SK-N-MC (cell line): ENCODE results near the gene TLK2.

Experiments used
- DNase-seq: peaks from one replicate; pipeline ENCODE4 v3.0.0-alpha.2; 2011; ENCODE audit warnings: low read depth, low spot score
- H3K27ac ChIP-seq: fragments of 200-600 bp; sonication (generic); 2 replicates; pipeline ENCODE4 v1.5.1; 2016; ENCODE audit warnings: mixed run types
- H3K36me3 ChIP-seq: fragments of 200-600 bp; sonication (generic); 2 replicates; pipeline ENCODE4 v1.6.1; 2017; ENCODE audit warnings: antibody characterized with exemption, low read length, mixed read lengths; ENCODE audit not compliant: insufficient read depth
- H3K4me3 ChIP-seq: fragments of 200-600 bp; sonication (generic); 2 replicates; pipeline ENCODE4 v1.5.1; 2016
- H3K9ac ChIP-seq: fragments of 200-600 bp; sonication (generic); 2 replicates; pipeline ENCODE4 v1.8.0; 2017; ENCODE audit warnings: mixed run types, mixed read lengths; ENCODE audit not compliant: insufficient read length
- H3K9me3 ChIP-seq: fragments of 200-600 bp; sonication (generic); 2 replicates; pipeline ENCODE4 v1.6.1; 2017; ENCODE audit warnings: low read depth, mild to moderate bottlenecking, antibody characterized with exemption, low read length, moderate library complexity, mixed read lengths
- EZH2 ChIP-seq: fragments of 200-600 bp; sonication (generic); IDR thresholded peaks from one replicate; pipeline ENCODE4 v1.6.1; 2017; ENCODE audit warnings: antibody characterized with exemption
- FOXP2 ChIP-seq: optimal IDR thresholded peaks from 2 replicates; pipeline ENCODE3; 2011; ENCODE audit warnings: mild to moderate bottlenecking, moderate library complexity; ENCODE audit not compliant: insufficient read depth; ENCODE audit errors: extremely low read length, control extremely low read depth
- POLR2AphosphoS5 ChIP-seq: IDR thresholded peaks from 2 replicates; pipeline ENCODE4 v1.6.1; 2012; ENCODE audit warnings: mild to moderate bottlenecking, low read depth, low read length, borderline replicate concordance

Gene TLK2

DNA sequence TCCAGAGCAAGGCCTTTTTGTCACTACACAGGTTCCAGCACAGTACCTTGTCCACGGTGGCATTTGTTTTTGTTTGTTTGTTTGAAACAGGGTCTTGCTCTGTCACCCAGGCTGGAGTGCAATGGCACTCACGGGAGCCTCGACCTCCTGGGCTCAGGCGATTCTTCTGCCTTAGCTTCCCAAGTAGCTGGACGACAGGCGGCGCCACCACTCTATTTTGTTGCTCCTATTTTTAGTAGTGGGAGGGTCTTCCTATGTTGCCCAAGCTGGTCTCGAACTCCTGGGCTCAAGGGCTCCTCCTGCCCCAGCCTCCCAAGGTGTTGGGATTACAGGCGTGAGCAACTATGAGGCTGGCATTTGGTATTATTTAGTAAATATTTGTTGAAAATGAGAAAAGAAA lies 159.2 kb downstream of the TLK2 start:
- Histone ChIP-seq H3K36me3 (peaks cover 7% of the 10 kb centered on the region; the same call in 1 of the 2 replicates), H3K27ac (no peak overlapping the region)
- TF ChIP-seq POLR2AphosphoS5 (no peak), EZH2 (no peak), FOXP2 (no peak)

DNA sequence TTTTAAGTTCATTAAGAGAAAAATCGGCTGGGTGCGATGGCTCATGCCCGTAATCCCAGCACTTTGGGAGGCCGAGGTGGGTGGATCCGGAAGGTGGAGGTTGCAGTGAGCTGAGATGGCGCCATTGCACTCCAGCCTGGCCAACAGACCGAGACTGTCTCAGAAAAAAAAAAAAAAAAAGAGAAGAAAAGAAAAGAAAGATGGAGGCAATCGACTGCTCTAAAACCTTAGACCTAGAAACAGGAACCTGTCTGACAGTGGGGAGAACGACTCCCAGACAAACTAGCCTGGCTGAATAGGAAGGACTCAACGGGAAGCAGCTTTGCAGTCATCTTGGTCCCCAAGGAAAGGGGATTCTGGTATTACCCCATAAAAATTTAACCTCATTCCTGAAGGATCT lies 162.5 kb downstream of the TLK2 start:
- Histone ChIP-seq H3K9ac (no peak overlapping the region), H3K27ac (no peak overlapping the region), H3K9me3 (no peaks in the 10 kb centered on the region), H3K4me3 (no peak overlapping the region), H3K36me3 (0 out of 2 replicates have a peak, but pooled peaks cover 2% of the 10 kb centered on the region)
- TF ChIP-seq EZH2 = no peak
- TF ChIP-seq FOXP2 = no peak
- TF ChIP-seq POLR2AphosphoS5 = no peak
- no peak for DNase-seq

More for the DNA sequence above, 159.2 kb downstream of the TLK2 start:
- H3K9me3 ChIP-seq = no peaks in the 10 kb centered on the region
- no peak for DNase-seq
- H3K4me3 ChIP-seq = no peak overlapping the region
- no peak overlapping the region for H3K9ac ChIP-seq

- no peaks in the 10 kb centered on the region for H3K9me3 ChIP-seq
- DNase-seq = no peak
- no peak overlapping the region for H3K27ac ChIP-seq
- TF ChIP-seq EZH2 = no peak
- no peak for TF ChIP-seq FOXP2
- no peak for TF ChIP-seq POLR2AphosphoS5
- H3K9ac ChIP-seq = no peak overlapping the region
- 0 out of 2 replicates have a peak, but pooled peaks cover 2% of the 10 kb centered on the region for H3K36me3 ChIP-seq
- H3K4me3 ChIP-seq = no peak overlapping the region
Measured at GRCh38 chr17:62641951-62642350, 163.3 kb downstream of the TLK2 start.

DNA sequence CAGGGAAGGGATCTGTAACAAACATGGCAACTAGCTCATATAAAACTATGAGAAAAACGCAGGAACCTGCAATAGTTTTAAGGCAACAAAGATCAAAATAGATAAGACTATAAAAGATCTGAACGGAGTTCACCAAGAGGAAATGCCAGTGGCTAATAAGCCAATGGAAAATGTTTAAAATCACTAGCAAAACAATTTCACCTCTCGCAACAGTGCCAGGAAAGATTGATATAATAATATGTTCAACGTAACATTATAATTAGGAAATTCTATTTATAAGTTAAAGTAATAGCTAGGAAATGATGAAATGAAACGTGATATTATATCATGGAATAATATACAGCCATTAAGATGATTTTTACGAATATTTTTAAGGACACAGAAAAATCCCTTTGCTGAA lies 164.9 kb downstream of the TLK2 start:
- Histone ChIP-seq H3K9ac (no peak overlapping the region), H3K27ac (peak overlapping the region; percentile 67; the same call in 1 of the 2 replicates), H3K9me3 (no peaks in the 10 kb centered on the region), H3K36me3 (0 out of 2 replicates have a peak, but pooled peaks cover 2% of the 10 kb centered on the region), H3K4me3 (no peak overlapping the region)
- no peak for TF ChIP-seq FOXP2
- no peak for TF ChIP-seq EZH2
- TF ChIP-seq POLR2AphosphoS5 = no peak
- no peak for DNase-seq

- H3K4me3 ChIP-seq = no peak overlapping the region
- no peaks in the 10 kb centered on the region for H3K9me3 ChIP-seq
- H3K27ac ChIP-seq = no peak overlapping the region
- TF ChIP-seq EZH2 (no peak), FOXP2 (no peak), POLR2AphosphoS5 (no peak)
- no peak for DNase-seq
- H3K36me3 ChIP-seq = 0 out of 2 replicates have a peak, but pooled peaks cover 2% of the 10 kb centered on the region
- no peak overlapping the region for H3K9ac ChIP-seq
Measured at GRCh38 chr17:62644487-62645173, 166.0 kb downstream of the TLK2 start.

DNA sequence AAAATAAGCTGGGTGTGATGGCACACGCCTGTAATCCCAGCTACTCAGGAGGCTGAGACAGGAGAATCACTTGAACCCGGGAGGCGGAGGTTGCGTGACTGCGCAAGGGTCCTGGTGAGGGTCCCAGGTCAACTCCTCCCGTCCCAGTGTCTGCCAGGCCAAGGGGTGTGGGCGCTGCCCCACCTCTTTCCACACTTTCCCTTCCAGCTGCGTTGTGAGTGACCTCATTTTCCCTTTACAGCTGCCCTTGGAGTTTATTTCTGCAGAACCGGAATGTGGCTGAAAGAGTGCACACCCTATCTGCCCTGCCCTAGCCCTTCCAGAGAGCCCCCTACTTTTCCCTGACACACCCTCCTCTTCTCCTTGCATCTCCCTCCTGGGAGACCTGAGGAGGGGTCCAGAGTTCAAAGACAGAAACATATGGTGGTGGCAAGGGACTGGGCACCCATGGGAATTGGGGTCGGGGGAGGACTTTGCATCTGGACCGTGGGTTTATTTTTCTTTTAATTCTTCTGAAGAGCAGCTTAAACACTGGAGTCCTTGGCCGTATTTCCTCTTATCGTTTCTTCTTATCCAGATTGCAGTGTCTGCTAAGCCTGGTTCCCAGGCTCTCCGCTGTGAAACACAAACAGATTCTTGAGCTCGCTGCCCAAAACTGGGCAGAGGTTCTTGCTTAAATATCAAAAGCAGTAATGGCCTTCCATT lies 169.8 kb downstream of the TLK2 start:
- H3K4me3 ChIP-seq = no peak overlapping the region
- H3K36me3 ChIP-seq = no peaks in the 10 kb centered on the region
- H3K9me3 ChIP-seq = no peaks in the 10 kb centered on the region
- no peak overlapping the region for H3K9ac ChIP-seq
- no peak for TF ChIP-seq POLR2AphosphoS5
- no peak for TF ChIP-seq EZH2
- TF ChIP-seq FOXP2 = no peak
- no peak for DNase-seq
- 0 out of 2 replicates have a peak overlapping the region, but pooled peaks have one; percentile 19 for H3K27ac ChIP-seq

- no peak overlapping the region for H3K27ac ChIP-seq
- no peaks in the 10 kb centered on the region for H3K9me3 ChIP-seq
- TF ChIP-seq EZH2 (no peak), FOXP2 (no peak), POLR2AphosphoS5 (no peak)
- no peak overlapping the region for H3K9ac ChIP-seq
- H3K4me3 ChIP-seq = no peak overlapping the region
- no peaks in the 10 kb centered on the region for H3K36me3 ChIP-seq
- no peak for DNase-seq
Measured at GRCh38 chr17:62648956-62649294, 170.3 kb downstream of the TLK2 start.

- Histone ChIP-seq H3K9me3 (no peaks in the 10 kb centered on the region), H3K9ac (no peak overlapping the region), H3K4me3 (no peak overlapping the region), H3K27ac (no peak overlapping the region), H3K36me3 (no peaks in the 10 kb centered on the region; the same call in 1 of the 2 replicates)
- TF ChIP-seq FOXP2 = no peak
- no peak for TF ChIP-seq POLR2AphosphoS5
- no peak for TF ChIP-seq EZH2
- no peak for DNase-seq
Measured at GRCh38 chr17:62649570-62649969, 170.9 kb downstream of the TLK2 start.
